Astrocyte (in vitro differentiated cells and primary cell): ENCODE measurements around the gene TFDP3. TPM values are rescaled to one million over a fixed set of nuclear protein-coding genes. Genes with fewer than 3 reads are reported as not detected.

ENCODE experiments used
- DNase-seq: peaks from one replicate; pipeline ENCODE4 v3.0.0-alpha.2; 2010; ENCODE audit warnings: low read depth
- FAIRE-seq: peaks from 2 replicates; lab custom pipeline; 2011; peaks lifted over from hg19 to GRCh38; lab: Jason Lieb, UNC
- H2AFZ ChIP-seq: 2 replicates; pipeline ENCODE4 v1.6.0; 2012; ENCODE audit warnings: low read depth, low read length, inconsistent platforms
- H3K27ac ChIP-seq: 2 replicates; pipeline ENCODE4 v1.5.1; 2011; ENCODE audit warnings: low read depth, low read length, inconsistent platforms
- H3K27me3 ChIP-seq: 2 replicates; pipeline ENCODE4 v1.6.0; 2011; ENCODE audit warnings: low read length, inconsistent platforms; ENCODE audit not compliant: insufficient read depth
- H3K36me3 ChIP-seq: 2 replicates; pipeline ENCODE4 v1.5.1; 2011; ENCODE audit warnings: low read length, inconsistent platforms; ENCODE audit not compliant: insufficient read depth
- H3K4me1 ChIP-seq: 2 replicates; pipeline ENCODE4 v1.5.1; 2011; ENCODE audit warnings: low read length, inconsistent platforms; ENCODE audit not compliant: insufficient read depth
- H3K4me2 ChIP-seq: 2 replicates; pipeline ENCODE4 v1.6.0; 2012; ENCODE audit warnings: low read length, inconsistent platforms
- H3K4me3 ChIP-seq: 2 replicates; pipeline ENCODE4 v1.5.1; 2011; ENCODE audit warnings: low read depth, mild to moderate bottlenecking, low read length, inconsistent platforms; ENCODE audit not compliant: insufficient read depth
- H3K79me2 ChIP-seq: 2 replicates; pipeline ENCODE4 v1.6.0; 2012; ENCODE audit warnings: mild to moderate bottlenecking, low read length, inconsistent platforms; ENCODE audit not compliant: insufficient read depth
- H3K9ac ChIP-seq: 2 replicates; pipeline ENCODE4 v1.6.0; 2012; ENCODE audit warnings: mild to moderate bottlenecking, low read length, inconsistent platforms
- H3K9me3 ChIP-seq: 2 replicates; pipeline ENCODE4 v1.5.1; 2012; ENCODE audit warnings: low read depth, mild to moderate bottlenecking, low read length, inconsistent platforms; ENCODE audit not compliant: insufficient read depth
- H4K20me1 ChIP-seq: 2 replicates; pipeline ENCODE4 v1.6.0; 2012; ENCODE audit warnings: low read length, inconsistent platforms; ENCODE audit not compliant: insufficient read depth
- H3K27ac Mint-ChIP-seq: one replicate; pipeline ENCODE4 v1.8.0; 2021; ENCODE audit warnings: mild to moderate bottlenecking, mixed read lengths; ENCODE audit not compliant: unreplicated experiment
- H3K27me3 Mint-ChIP-seq: one replicate; pipeline ENCODE4 v1.8.0; 2021; ENCODE audit warnings: low read depth, mixed read lengths; ENCODE audit not compliant: unreplicated experiment
- H3K36me3 Mint-ChIP-seq: one replicate; pipeline ENCODE4 v1.8.0; 2021; ENCODE audit warnings: low read depth, mixed read lengths; ENCODE audit not compliant: unreplicated experiment
- H3K4me1 Mint-ChIP-seq: one replicate; pipeline ENCODE4 v1.8.0; 2021; ENCODE audit warnings: low read depth, mixed read lengths; ENCODE audit not compliant: unreplicated experiment
- H3K4me3 Mint-ChIP-seq: one replicate; pipeline ENCODE4 v1.8.0; 2021; ENCODE audit warnings: mild to moderate bottlenecking, moderate library complexity, mixed read lengths; ENCODE audit not compliant: unreplicated experiment
- H3K9me3 Mint-ChIP-seq: one replicate; pipeline ENCODE4 v1.8.0; 2021; ENCODE audit warnings: mild to moderate bottlenecking, mixed read lengths; ENCODE audit not compliant: unreplicated experiment
- EZH2 ChIP-seq: IDR thresholded peaks from 2 replicates; pipeline ENCODE4 v1.6.1; 2012; ENCODE audit warnings: mild to moderate bottlenecking, low read length, inconsistent platforms; ENCODE audit not compliant: insufficient read depth
- total RNA-seq: library from RNA; stranded (reverse); gene quantifications from 2 replicates; pipeline ENCODE4 v1.2.1, GENCODE V29; 2021
- TF ChIP-seq, protein P1 (sequence below): IDR thresholded peaks from 2 replicates; pipeline ENCODE4 v1.5.1; 2011; ENCODE audit warnings: low read depth, mild to moderate bottlenecking, inconsistent platforms, low read length, moderate library complexity; ENCODE audit not compliant: insufficient read depth

TFDP3 gene
- total RNA-seq, 1 donor from 2014 or later: not detected

GRCh38 chrX:133188631-133189030 is 29.5 kb downstream of the TFDP3 start:
- DNase-seq: no peak
- H3K4me3 Mint-ChIP-seq: no peak overlapping the region
- no peak overlapping the region for H3K27ac Mint-ChIP-seq
- no peaks in the 10 kb centered on the region for H3K36me3 ChIP-seq
- no peak overlapping the region for H3K27ac ChIP-seq
- no peak overlapping the region for H3K4me3 ChIP-seq
- no peaks in the 10 kb centered on the region for H3K79me2 ChIP-seq
- no peak overlapping the region for H2AFZ ChIP-seq
- H4K20me1 ChIP-seq: no peaks in the 10 kb centered on the region
- no peaks in the 10 kb centered on the region for H3K27me3 ChIP-seq
- H3K27me3 Mint-ChIP-seq: no peaks in the 10 kb centered on the region
- H3K9ac ChIP-seq: no peak overlapping the region
- no peak for FAIRE-seq
- TF ChIP-seq EZH2: no peak
- TF ChIP-seq, protein P1, sequence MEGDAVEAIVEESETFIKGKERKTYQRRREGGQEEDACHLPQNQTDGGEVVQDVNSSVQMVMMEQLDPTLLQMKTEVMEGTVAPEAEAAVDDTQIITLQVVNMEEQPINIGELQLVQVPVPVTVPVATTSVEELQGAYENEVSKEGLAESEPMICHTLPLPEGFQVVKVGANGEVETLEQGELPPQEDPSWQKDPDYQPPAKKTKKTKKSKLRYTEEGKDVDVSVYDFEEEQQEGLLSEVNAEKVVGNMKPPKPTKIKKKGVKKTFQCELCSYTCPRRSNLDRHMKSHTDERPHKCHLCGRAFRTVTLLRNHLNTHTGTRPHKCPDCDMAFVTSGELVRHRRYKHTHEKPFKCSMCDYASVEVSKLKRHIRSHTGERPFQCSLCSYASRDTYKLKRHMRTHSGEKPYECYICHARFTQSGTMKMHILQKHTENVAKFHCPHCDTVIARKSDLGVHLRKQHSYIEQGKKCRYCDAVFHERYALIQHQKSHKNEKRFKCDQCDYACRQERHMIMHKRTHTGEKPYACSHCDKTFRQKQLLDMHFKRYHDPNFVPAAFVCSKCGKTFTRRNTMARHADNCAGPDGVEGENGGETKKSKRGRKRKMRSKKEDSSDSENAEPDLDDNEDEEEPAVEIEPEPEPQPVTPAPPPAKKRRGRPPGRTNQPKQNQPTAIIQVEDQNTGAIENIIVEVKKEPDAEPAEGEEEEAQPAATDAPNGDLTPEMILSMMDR: no peak
- no peaks in the 10 kb centered on the region for H3K4me1 ChIP-seq
- H3K9me3 ChIP-seq: no peaks in the 10 kb centered on the region
- H3K4me1 Mint-ChIP-seq: no peaks in the 10 kb centered on the region
- H3K36me3 Mint-ChIP-seq: no peaks in the 10 kb centered on the region
- no peak overlapping the region for H3K4me2 ChIP-seq
- H3K9me3 Mint-ChIP-seq: no peaks in the 10 kb centered on the region

- Mint-ChIP-seq H3K27ac (no peak overlapping the region), H3K4me3 (no peak overlapping the region), H3K27me3 (no peaks in the 10 kb centered on the region), H3K4me1 (no peaks in the 10 kb centered on the region), H3K9me3 (no peaks in the 10 kb centered on the region), H3K36me3 (no peaks in the 10 kb centered on the region)
- Histone ChIP-seq H3K4me3 (no peak overlapping the region), H3K27ac (no peak overlapping the region), H4K20me1 (no peaks in the 10 kb centered on the region), H3K4me2 (no peak overlapping the region), H2AFZ (no peak overlapping the region), H3K27me3 (no peaks in the 10 kb centered on the region), H3K36me3 (no peaks in the 10 kb centered on the region), H3K4me1 (no peaks in the 10 kb centered on the region), H3K9ac (no peak overlapping the region), H3K79me2 (no peaks in the 10 kb centered on the region), H3K9me3 (no peaks in the 10 kb centered on the region)
- FAIRE-seq (peak; percentile 62), DNase-seq (no peak)
- no peak for TF ChIP-seq EZH2
- TF ChIP-seq, protein P1: no peak
Observed at GRCh38 chrX:133185938-133186337, 32.2 kb downstream of the TFDP3 start.

- no peaks in the 10 kb centered on the region for H3K36me3 ChIP-seq
- no peak for FAIRE-seq
Observed at GRCh38 chrX:133185119-133185518, 33.0 kb downstream of the TFDP3 start.

More at GRCh38 chrX:133185119-133185518, 33.0 kb downstream of the TFDP3 start:
- Mint-ChIP-seq H3K9me3 (no peaks in the 10 kb centered on the region), H3K27ac (no peak overlapping the region), H3K4me1 (no peaks in the 10 kb centered on the region), H3K27me3 (no peaks in the 10 kb centered on the region), H3K4me3 (no peak overlapping the region), H3K36me3 (no peaks in the 10 kb centered on the region)
- Histone ChIP-seq H3K79me2 (no peaks in the 10 kb centered on the region), H3K27ac (no peak overlapping the region), H3K4me3 (no peak overlapping the region), H2AFZ (no peak overlapping the region), H3K27me3 (no peaks in the 10 kb centered on the region), H3K9ac (no peak overlapping the region), H4K20me1 (no peaks in the 10 kb centered on the region), H3K4me2 (no peak overlapping the region), H3K4me1 (no peaks in the 10 kb centered on the region), H3K9me3 (no peaks in the 10 kb centered on the region)
- TF ChIP-seq, protein P1: no peak
- no peak for TF ChIP-seq EZH2
- DNase-seq: no peak
